ENCODE results near the gene PTRHD1. TPM values are rescaled to one million over a fixed set of nuclear protein-coding genes. Genes with fewer than 3 reads are reported as not detected.

The PTRHD1 gene
- 37.1 TPM for polyA plus RNA-seq (2013)

- POLR2A ChIA-PET = no interaction called here
- peak; percentile 96 to 98 (median 98) for DNase-seq
- Histone ChIP-seq H3K36me3 (ENCODE audit: control insufficient read depth in 4 of 4, insufficient read depth in 4 of 4, low read length in 3 of 4) (peaks cover 0 to 29% (median 3%) of the 10 kb centered on the region in 4 experiments), H3K27ac (ENCODE audit: insufficient read depth in 1 of 2, low read depth in 1 of 2, low read length in 2 of 2, poor library complexity in 1 of 2, severe bottlenecking in 2 of 2) (peak within 1 kb of the TSS; percentile 96 to 98), H3K4me3 (ENCODE audit: control insufficient read depth in 1 of 7, extremely low read depth in 1 of 7, insufficient read depth in 4 of 7, low read depth in 2 of 7, low read length in 6 of 7) (peak within 1 kb of the TSS; percentile 60 to 99 (median 93)), H3K27me3 (replicated peaks in 2 of 5; ENCODE audit: control insufficient read depth in 4 of 5, insufficient read depth in 5 of 5, low read length in 4 of 5) (peaks cover 0 to 3% (median 0%) of the 10 kb centered on the region in 5 experiments), H3K9me3 (ENCODE audit: control extremely low read depth in 1 of 5, control insufficient read depth in 4 of 5, insufficient read depth in 2 of 5, low read depth in 1 of 5, low read length in 4 of 5) (no peaks in the 10 kb centered on the region), H3K4me1 (ENCODE audit: control extremely low read depth in 1 of 4, control insufficient read depth in 4 of 4, insufficient read depth in 4 of 4, low read length in 3 of 4) (peaks cover 8 to 28% (median 18%) of the 10 kb centered on the region in 4 experiments)
- under 1% methylated on average over 53 of the region's 74 CpGs for WGBS (ENCODE audit: insufficient coverage)
- CTCF ChIA-PET = interaction anchor here (0.8 to 1.3 kb wide), 5 partner anchors 9 to 371 kb away, joined by 3 read pairs; no protein-coding TSS in a partner anchor
Observed at GRCh38 chr2:24792874-24793760, at the start of gene PTRHD1, which contains the start of gene CENPO. Gene PTRHD1 (minus strand): TSS chr2:24793391. CDS start chr2:24793377, 14 bp downstream. Gene CENPO (plus strand): TSS chr2:24793425. CDS start chr2:24793920, 495 bp downstream.

GRCh38 chr2:24842081-24843050, 49.2 kb upstream of the PTRHD1 start:
- peaks cover 0 to 55% (median 29%) of the 10 kb centered on the region in 4 experiments for H3K36me3 ChIP-seq (ENCODE audit: control insufficient read depth in 4 of 4, insufficient read depth in 4 of 4, low read length in 3 of 4)
- whole genome bisulfite sequencing (ENCODE audit: insufficient coverage) = 97% methylated on average over 36 of the region's 39 CpGs
- H3K4me3 ChIP-seq (ENCODE audit: control insufficient read depth in 1 of 7, extremely low read depth in 1 of 7, insufficient read depth in 4 of 7, low read depth in 2 of 7, low read length in 6 of 7) = no peak overlapping the region
- peaks cover 0 to 9% (median 0%) of the 10 kb centered on the region in 5 experiments for H3K9me3 ChIP-seq (ENCODE audit: control extremely low read depth in 1 of 5, control insufficient read depth in 4 of 5, insufficient read depth in 2 of 5, low read depth in 1 of 5, low read length in 4 of 5)
- no peak for DNase-seq
- H3K27ac ChIP-seq (ENCODE audit: insufficient read depth in 1 of 2, low read depth in 1 of 2, low read length in 2 of 2, poor library complexity in 1 of 2, severe bottlenecking in 2 of 2) = no peak overlapping the region
- no peaks in the 10 kb centered on the region for H3K27me3 ChIP-seq (replicated peaks in 2 of 5; ENCODE audit: control insufficient read depth in 4 of 5, insufficient read depth in 5 of 5, low read length in 4 of 5)
- POLR2A ChIA-PET = no interaction called here
- no peaks in the 10 kb centered on the region for H3K4me1 ChIP-seq (ENCODE audit: control extremely low read depth in 1 of 4, control insufficient read depth in 4 of 4, insufficient read depth in 4 of 4, low read length in 3 of 4)
- CTCF ChIA-PET = interaction anchor here (1.1 to 2.4 kb wide), 2 partner anchors 11 to 14 kb away, joined by 3 to 7 read pairs; no protein-coding TSS in a partner anchor

GRCh38 chr2:24840962-24841945, 48.1 kb upstream of the PTRHD1 start:
- WGBS (ENCODE audit: insufficient coverage) = 94% methylated on average over 26 of the region's 26 CpGs
- Histone ChIP-seq H3K27me3 (replicated peaks in 2 of 5; ENCODE audit: control insufficient read depth in 4 of 5, insufficient read depth in 5 of 5, low read length in 4 of 5) (no peaks in the 10 kb centered on the region), H3K27ac (ENCODE audit: insufficient read depth in 1 of 2, low read depth in 1 of 2, low read length in 2 of 2, poor library complexity in 1 of 2, severe bottlenecking in 2 of 2) (no peak overlapping the region), H3K36me3 (ENCODE audit: control insufficient read depth in 4 of 4, insufficient read depth in 4 of 4, low read length in 3 of 4) (peaks cover 3 to 66% (median 36%) of the 10 kb centered on the region in 4 experiments), H3K4me3 (ENCODE audit: control insufficient read depth in 1 of 7, extremely low read depth in 1 of 7, insufficient read depth in 4 of 7, low read depth in 2 of 7, low read length in 6 of 7) (no peak overlapping the region), H3K9me3 (ENCODE audit: control extremely low read depth in 1 of 5, control insufficient read depth in 4 of 5, insufficient read depth in 2 of 5, low read depth in 1 of 5, low read length in 4 of 5) (peaks cover 0 to 4% (median 0%) of the 10 kb centered on the region in 5 experiments), H3K4me1 (ENCODE audit: control extremely low read depth in 1 of 4, control insufficient read depth in 4 of 4, insufficient read depth in 4 of 4, low read length in 3 of 4) (no peaks in the 10 kb centered on the region)
- ChIA-PET CTCF (interaction anchor here (1.1 to 1.7 kb wide), 2 partner anchors 10 to 14 kb away, joined by 3 to 5 read pairs; no protein-coding TSS in a partner anchor), POLR2A (no interaction called here)
- DNase-seq = no peak

GRCh38 chr2:24840164-24840869, 47.1 kb upstream of the PTRHD1 start:
- H3K4me1 ChIP-seq (ENCODE audit: control extremely low read depth in 1 of 4, control insufficient read depth in 4 of 4, insufficient read depth in 4 of 4, low read length in 3 of 4) = no peaks in the 10 kb centered on the region
- H3K9me3 ChIP-seq (ENCODE audit: control extremely low read depth in 1 of 5, control insufficient read depth in 4 of 5, insufficient read depth in 2 of 5, low read depth in 1 of 5, low read length in 4 of 5) = no peaks in the 10 kb centered on the region
- no peak overlapping the region for H3K27ac ChIP-seq (ENCODE audit: insufficient read depth in 1 of 2, low read depth in 1 of 2, low read length in 2 of 2, poor library complexity in 1 of 2, severe bottlenecking in 2 of 2)
- no peaks in the 10 kb centered on the region for H3K27me3 ChIP-seq (replicated peaks in 2 of 5; ENCODE audit: control insufficient read depth in 4 of 5, insufficient read depth in 5 of 5, low read length in 4 of 5)
- ChIA-PET CTCF (interaction anchor here (1.7 kb wide), 1 partner anchor 13 kb away, joined by 5 read pairs; no protein-coding TSS in a partner anchor), POLR2A (no interaction called here)
- 94% methylated on average over 11 of the region's 17 CpGs for WGBS (ENCODE audit: insufficient coverage)
- no peak for DNase-seq
- H3K36me3 ChIP-seq (ENCODE audit: control insufficient read depth in 4 of 4, insufficient read depth in 4 of 4, low read length in 3 of 4) = peaks cover 3 to 73% (median 41%) of the 10 kb centered on the region in 4 experiments
- H3K4me3 ChIP-seq (ENCODE audit: control insufficient read depth in 1 of 7, extremely low read depth in 1 of 7, insufficient read depth in 4 of 7, low read depth in 2 of 7, low read length in 6 of 7) = no peak overlapping the region

GRCh38 chr2:24839729-24840128, 46.5 kb upstream of the PTRHD1 start:
- Histone ChIP-seq H3K9me3 (ENCODE audit: control extremely low read depth in 1 of 5, control insufficient read depth in 4 of 5, insufficient read depth in 2 of 5, low read depth in 1 of 5, low read length in 4 of 5) (no peaks in the 10 kb centered on the region), H3K27me3 (replicated peaks in 2 of 5; ENCODE audit: control insufficient read depth in 4 of 5, insufficient read depth in 5 of 5, low read length in 4 of 5) (no peaks in the 10 kb centered on the region), H3K36me3 (ENCODE audit: control insufficient read depth in 4 of 4, insufficient read depth in 4 of 4, low read length in 3 of 4) (peaks cover 5 to 79% (median 46%) of the 10 kb centered on the region in 4 experiments), H3K27ac (ENCODE audit: insufficient read depth in 1 of 2, low read depth in 1 of 2, low read length in 2 of 2, poor library complexity in 1 of 2, severe bottlenecking in 2 of 2) (no peak overlapping the region), H3K4me1 (ENCODE audit: control extremely low read depth in 1 of 4, control insufficient read depth in 4 of 4, insufficient read depth in 4 of 4, low read length in 3 of 4) (no peaks in the 10 kb centered on the region), H3K4me3 (ENCODE audit: control insufficient read depth in 1 of 7, extremely low read depth in 1 of 7, insufficient read depth in 4 of 7, low read depth in 2 of 7, low read length in 6 of 7) (no peak overlapping the region)
- CTCF ChIA-PET = interaction anchor here (1.0 to 1.7 kb wide), 2 partner anchors 11 to 12 kb away, joined by 3 to 5 read pairs; no protein-coding TSS in a partner anchor
- 100% methylated on average over 10 of the region's 15 CpGs for WGBS (ENCODE audit: insufficient coverage)
- POLR2A ChIA-PET = no interaction called here
- DNase-seq = no peak

Measured in common myeloid progenitor, CD34-positive (primary cell).